HG03097 (cell line): ENCODE measurements around the gene MAMDC2.
A peak's percentile ranks its signal among the peaks of the same experiment; 100 is the strongest.
"Not testable (repeated sequence)": the region's sequence is repeated elsewhere in the genome, so short reads cannot be mapped to it uniquely, and the experiment has no call there.

Experiments
- ATAC-seq: cut with Tn5 transposase; IDR thresholded peaks from one replicate; pipeline ENCODE4 v1.9.1; 2021; ENCODE audit not compliant: unreplicated experiment, low FRiP score

Gene MAMDC2

DNA sequence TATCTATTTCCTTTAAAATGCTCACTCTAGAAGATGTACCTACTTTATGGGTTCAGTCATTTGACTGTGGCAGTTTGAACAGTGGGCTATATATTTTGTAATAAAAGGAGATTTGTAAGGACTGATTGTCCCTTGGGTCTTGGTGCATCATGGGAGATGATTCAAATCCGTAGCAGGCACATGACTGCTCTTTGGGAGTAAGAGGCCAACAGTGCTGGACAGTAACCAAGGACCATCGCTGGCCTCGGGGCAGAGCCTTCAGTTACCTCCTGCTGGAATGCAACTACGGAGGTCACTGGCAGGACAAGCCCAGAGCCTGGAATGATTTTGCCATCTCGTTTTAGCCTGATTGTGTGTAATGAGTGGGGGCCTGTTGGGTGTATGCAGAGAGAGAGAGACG is 7.0 kb upstream of the MAMDC2 start:
- ATAC-seq: no peak

DNA sequence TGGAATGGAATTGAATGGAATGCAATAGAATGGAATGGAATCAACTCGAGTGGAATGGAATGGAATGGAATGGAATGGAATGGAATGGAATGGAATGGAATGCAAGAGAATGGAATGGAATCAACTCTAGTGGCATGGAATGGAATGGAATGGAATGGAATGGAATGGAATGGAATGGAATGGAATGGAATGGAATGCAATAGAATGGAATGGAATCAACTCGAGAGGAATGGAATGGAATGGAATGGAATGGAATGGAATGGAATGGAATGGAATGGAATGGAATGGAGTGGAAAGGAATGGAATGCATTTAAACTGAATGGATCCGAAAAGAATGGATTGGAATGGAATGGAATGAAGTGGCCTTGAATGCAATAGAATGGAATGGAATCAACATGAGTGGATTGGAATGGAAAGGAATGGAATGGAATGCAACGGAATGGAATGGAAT is 5.5 kb upstream of the MAMDC2 start:
- ATAC-seq: not testable (repeated sequence)

DNA sequence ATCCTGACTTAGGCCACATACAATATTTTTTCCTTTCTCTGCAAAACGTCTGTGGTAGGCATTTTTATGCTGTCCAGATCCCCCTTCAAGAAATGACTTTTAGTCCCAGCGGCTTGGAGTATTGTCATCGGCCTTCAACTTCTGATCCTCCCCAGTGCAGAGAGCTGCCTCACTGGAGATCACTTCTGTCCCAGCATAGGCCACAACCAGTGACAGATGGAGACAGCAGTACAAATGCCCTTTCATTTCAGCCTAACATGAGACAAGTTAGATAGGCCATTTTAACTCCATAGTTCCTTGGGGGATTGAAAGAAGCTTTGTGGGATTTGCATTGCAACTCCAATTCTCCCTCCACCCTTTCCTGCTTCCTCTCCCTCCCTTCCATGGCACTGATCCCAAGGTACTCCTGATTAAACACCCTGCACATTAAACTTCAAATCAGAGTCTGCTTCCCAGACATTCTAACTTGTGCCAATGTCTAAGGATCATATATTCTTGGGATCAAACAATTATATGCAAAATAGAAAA is 3.2 kb upstream of the MAMDC2 start:
- no peak for ATAC-seq

DNA sequence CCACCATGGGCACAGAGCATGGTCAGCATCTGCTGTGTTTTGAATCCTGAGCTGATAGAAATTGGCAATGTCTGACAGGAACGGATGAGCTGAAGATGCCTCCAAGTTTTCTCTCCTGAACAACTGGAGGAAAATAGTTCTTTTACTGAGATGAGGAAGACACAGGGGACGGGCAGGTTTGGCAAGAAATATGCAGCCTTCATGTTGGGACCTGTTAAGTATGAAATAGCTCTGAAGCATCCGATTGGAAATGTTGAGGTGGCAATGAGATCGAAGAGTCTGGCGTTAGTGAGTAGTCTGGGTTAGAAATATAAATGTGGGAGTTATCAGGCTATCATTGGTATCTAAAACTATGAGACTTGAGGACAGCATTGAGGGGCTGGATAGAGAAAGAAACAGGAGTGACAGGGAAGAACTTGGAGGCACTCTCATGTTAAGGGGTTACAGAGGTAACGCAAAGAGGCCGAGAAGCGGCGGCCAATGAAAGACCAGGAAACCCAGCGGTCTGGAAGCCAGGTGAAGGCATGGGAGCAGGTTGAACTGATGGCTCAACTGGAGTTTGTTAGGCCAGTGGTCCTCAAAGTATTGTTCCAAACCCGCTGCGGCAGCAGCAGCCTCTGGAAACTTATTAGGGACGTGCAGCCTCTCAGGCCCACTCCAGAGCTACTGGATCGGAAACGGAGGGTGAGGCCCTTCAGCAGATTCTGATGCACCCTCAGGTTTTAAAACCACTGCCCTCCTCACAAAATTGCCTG is 1.0 kb upstream of the MAMDC2 start:
- no peak for ATAC-seq

DNA sequence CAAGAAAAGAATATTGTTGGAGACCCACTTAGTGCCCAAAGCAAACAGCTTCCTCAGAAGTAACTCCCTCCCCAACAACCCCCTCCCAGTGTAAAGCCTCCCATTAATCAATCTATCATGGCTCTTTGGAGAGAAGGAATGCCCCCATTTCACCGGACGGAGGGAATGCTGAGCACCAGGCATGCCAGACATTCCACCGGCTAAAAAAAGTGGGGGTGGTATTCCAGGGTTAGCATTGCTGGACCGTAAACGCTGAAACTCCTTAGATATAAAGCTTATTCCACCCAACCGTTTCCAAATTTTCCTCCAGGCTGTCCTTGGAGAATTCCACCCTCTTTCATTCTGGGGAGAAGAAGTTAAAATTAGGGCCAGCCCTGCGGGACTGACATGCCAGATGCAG is 363 bp upstream of the MAMDC2 start:
- no peak for ATAC-seq

DNA sequence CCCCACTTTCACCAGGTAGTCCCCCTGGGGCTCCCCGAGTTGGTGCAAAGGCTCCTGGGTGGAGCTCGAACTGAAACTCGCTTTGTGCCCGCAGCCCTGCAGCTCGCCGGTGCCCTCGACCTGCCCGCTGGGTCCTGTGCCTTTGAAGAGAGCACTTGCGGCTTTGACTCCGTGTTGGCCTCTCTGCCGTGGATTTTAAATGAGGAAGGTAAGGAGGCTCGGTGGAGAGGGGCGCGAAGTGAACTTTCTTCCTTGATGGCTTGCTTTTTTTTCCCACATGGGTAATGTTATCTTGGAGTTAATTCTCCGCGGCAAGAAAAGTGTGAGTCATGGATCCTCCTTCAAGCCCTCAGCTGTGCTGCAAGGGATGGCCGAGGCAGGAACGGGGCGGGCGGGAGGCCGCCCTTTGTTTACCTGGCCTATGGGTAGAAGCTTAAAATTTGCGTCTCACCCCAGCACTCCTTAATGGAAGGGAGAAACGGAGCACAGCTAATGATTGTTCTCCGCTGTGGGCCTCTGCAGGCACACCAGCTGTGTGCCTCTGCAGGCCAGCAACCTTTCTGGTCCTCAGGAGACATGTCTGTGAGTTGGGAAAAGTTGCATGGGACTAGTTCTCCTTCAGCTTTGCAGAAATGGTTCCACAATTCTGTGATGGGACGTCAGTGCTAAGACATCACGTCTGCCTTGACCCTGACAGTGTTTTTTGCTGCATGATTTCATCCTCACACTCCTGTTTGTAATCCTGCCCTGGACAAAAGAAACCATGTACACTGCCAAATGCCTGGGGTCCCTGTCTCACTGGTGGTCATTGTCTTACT is 1.1 kb downstream of the MAMDC2 start:
- ATAC-seq: no peak

DNA sequence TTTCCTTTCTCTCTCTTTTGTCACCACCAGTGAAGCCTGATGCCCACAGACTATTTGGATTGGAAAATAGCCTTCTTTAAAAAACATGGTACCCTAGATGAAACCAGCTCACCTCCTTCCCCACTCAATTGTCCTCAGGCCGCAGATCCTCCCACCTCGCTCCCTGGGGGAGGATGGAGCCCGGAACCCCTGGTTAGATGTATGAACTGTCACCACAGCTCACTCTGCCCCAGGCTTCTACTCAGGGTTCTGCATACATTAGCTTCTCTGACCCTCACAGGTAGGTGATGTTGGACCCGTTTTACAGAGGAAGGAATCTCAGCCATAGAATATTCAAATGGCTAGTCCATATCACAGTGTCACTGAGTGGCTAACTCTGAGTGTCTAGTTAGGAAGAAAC is 1.8 kb downstream of the MAMDC2 start:
- no peak for ATAC-seq

DNA sequence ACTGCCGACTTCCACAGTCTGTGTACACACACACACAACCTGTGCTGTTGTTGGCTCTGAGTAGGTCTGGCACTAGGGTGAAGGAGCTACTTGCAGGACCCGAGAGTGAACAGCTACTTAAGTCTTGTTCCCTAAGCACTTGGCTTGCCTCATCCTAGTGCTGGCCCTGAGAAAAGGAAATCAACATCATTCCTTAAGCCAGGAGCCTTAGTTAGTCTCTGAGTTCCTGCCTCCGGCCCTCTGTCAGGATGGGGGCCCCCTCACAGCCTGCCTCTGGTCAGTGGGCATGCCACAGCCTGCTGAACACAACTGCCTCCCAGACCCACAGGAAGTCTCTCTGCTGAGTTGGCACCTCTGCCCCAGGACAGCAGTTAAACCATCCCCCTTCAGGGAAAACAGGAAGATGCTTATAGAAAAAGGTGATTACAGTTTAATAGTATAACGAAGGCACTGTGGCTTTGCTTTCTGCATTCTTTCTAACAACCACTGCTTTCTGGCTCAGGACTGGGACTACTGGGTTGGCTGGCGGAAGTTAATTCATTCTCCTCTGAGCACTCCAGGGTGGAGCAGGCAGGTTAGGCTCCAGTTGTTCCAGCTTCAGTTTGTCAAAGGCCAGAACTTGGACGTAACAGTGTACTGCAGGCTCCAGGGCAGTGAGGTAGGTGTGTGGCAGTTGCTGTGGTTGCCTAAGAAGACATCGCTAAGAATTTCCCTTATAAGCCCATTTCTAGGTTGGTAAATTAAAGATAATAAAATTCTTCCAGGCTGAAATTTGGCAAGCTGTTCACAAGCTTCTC is 2.8 kb downstream of the MAMDC2 start:
- no peak for ATAC-seq

DNA sequence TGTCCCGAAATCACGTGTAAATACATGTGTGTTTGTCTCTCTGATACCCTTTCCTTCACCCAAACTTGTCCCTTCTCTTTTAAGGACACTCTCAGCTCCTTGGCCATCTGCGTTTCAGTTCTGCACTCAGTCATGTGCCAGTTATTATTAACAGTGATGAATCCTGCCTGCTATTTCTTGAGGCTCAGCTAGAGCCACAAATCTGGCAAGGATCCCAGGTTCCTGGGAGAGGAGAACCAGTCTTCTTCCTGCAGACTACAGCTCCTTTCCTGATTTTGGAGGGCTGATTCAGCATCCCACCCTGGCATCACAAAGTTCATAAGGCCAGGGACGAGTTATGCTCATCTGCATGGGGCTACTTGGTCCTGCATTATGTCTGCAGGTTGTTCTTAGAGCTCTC is 5.6 kb downstream of the MAMDC2 start:
- no peak for ATAC-seq

DNA sequence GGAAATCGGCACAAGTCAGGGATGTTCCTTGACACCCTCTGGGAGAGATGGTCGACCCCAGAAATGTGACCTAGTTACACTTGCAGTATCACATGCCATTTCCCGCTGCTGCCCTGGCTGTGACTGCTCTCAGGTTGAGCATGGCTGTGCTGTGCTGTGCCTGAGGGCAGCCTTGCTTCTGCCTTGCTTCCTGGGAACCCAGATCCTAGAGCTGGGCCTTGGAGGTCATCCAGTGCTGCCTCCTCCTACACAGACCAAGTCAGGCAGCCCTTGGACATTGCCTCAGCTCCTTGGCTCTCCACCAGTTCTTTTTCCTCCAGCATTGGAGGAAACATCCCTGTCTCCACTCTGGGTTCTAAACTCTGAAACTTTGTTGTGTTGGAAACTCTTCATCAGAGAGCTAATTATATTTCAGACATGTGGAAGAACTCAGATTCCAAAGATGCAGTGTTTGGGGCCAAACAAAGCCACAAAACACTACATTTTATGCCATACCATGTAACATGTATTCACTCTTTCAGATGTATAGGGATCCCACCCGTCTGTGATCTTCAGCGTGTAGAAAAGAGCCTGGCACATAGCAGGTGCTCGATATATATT is 6.1 kb downstream of the MAMDC2 start:
- ATAC-seq: no peak

DNA sequence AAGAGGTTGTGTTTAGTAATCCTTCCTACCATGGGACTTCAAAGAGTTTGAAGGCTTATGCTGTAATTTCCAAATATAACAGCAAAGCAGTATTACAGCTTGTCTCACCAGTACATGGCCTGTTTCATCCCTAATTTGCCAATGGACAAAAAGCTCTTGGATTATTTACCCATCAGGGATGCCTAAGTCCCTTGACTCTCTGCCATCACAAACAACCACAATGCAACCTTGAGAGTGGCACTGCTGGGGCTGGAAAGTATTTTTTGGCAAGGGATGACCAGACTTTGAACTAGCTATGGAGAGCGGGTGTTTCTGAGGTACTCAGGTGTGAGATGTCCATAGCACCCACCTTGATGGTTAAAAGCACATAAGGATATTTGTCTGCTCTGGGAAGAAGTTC is 9.1 kb downstream of the MAMDC2 start:
- ATAC-seq: no peak

DNA sequence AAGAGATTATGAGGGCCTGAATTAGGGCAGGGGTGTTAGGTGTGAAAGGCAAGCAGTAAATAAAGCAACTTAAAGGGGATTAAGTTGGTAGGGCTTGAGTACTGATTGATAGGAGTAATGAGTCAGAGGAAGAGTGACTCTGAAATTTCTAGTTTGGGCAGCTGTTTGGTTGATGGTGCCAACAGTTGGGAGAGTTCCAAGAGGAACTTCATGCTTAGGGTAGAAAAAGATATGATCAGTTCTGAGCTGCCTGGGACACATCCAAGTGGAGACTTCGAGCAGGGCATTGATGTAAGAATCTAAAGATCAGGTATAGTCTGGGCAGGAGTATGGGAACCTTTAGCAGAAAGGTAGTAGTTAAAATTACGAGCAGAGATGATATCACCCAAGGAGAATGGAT is 10.2 kb downstream of the MAMDC2 start:
- no peak for ATAC-seq

DNA sequence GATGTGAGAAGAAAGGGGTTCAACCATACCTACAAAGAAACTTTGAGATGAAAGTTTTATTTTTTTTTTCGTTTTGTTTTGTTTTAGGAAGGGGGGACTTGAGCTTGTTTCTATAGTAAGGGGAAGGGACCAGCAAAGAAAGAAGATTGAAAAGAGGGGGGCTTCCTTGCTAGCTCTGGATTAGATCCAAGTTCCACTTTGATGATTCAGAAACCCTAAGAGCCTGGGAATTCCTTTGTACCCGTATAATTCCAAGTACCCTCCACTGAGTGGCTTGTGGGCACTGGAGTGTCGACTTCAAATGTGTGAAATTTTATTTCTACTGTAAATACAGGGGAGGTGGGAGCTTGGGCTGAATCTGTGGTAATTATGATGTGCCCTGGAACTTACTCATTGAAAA is 10.9 kb downstream of the MAMDC2 start:
- ATAC-seq: no peak

DNA sequence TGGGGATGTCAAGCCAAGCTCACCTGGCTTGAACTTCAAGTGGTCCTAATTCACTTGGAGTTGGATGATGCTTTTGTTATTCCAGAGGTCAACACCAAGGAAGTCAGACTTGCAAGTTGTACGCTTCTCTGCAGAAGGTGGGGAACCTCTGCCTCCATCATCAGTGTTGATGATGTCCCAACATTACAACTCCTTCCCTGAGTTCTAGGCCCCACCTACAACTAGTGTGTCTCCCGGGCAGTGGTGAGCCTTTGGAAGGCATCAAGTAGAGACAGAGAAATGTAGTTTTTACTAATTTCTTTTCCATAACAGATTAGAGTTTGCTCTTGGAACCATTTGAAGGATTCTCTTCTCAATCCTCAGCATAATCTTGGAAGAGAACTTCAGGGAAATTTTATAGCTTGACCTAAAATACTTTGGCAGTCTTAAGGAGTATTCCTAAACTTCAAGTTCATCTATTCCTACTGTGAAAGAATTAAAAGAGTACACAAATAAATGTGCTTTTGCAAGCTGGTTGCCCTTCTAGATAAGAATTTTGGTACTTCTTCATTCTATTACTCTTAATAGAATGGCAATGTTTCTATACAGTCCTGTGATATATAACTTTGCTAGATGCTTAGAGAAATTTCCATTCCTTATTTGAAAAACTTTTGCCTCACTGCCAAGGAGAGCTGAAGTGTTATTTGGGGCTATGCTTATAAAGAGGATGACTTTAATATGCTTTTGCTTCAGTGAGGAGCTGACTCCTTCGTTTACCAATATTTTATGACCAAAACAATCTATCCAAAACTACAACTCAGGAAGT is 12.0 kb downstream of the MAMDC2 start:
- ATAC-seq: no peak

DNA sequence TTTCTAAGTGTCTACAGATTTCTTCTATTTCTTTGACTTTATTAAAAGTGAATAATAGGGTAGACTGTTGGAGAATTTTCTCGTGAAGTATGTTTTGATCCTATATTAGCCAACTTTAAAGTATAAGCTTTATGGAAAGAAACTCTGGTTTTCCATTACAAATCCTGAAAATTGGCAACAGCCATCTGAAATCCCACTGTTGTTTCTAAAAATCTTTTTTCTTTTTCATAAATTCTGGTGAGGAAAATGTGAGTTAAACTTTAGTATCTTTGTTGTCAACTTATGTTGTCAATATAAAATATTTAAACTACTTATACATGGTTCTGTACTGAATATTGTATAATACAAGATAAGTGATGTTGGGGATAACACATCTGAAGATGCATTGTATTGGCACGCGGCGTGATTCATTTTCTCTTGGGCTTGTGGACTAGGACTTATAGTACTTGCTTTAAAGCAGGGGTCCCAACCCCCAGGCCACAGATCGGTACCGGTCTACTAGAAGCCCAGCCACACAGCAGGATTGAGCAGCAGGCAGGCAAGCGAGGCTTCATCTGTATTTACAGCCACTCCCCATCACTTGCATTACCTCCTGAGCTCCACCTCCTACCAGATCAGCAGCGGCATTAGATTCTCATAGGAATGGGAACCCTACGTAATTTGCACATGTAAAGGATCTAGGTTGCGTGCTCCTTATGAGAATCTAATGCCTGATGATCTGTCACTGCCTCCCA is 12.7 kb downstream of the MAMDC2 start:
- ATAC-seq: no peak

DNA sequence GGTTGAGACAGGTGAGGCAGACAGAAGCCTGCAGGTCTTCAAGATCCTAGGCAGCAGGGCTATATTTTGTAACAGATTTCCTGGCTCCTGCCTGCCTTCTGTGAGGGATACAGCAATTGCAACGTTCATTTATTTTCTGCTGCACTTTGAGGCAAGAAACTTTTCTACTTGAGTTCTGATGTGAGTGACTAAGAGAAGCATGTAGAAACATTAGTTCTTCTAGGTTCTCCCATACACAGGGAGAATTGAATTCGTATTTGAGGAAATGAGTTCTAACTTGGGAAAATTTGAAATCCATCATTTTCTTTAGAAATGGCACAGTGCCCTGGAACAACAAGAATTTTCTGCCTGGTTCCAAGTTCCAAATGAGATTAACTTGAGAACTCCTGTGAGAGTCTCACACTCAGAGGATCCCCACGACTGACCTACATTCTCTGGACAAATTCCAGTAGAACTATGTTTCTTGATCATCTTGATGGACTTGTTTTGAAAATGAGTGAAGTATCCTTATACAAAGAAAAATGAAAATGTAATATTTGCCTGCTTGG is 15.0 kb downstream of the MAMDC2 start:
- no peak for ATAC-seq

DNA sequence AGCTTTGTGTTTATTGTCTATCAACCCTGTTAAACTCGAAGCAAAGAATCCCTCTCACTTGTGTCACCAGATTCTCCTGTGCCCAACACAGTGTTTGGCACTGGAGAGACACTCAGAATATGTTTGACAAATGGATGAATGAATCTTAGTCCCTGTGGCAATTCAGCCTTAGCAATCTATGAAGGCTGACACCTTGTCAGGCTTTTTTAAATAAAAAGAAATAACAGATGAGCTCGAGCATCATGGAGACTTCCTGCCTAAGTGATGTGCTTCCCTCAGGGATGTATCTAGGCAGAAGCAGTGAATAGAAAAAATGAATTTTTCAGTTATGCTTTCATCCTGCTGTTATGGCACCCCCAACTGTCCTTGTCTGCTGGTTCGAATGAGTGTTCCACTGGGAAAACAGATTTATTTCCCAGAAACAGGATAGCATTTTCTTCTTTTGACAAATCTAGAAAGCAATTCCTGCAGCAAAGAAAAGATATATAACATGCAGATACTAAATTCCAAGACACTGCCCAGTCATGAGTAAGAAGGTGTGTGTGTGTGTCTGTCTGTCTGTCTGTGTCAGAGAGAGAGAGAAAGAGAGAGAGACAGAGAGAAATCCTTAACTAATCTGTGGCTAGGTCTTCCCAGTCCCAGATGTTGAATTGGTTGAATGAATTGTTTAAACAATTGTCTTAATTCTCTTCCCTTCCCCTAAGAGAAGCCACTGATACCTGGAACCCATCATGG is 16.7 kb downstream of the MAMDC2 start:
- no peak for ATAC-seq

DNA sequence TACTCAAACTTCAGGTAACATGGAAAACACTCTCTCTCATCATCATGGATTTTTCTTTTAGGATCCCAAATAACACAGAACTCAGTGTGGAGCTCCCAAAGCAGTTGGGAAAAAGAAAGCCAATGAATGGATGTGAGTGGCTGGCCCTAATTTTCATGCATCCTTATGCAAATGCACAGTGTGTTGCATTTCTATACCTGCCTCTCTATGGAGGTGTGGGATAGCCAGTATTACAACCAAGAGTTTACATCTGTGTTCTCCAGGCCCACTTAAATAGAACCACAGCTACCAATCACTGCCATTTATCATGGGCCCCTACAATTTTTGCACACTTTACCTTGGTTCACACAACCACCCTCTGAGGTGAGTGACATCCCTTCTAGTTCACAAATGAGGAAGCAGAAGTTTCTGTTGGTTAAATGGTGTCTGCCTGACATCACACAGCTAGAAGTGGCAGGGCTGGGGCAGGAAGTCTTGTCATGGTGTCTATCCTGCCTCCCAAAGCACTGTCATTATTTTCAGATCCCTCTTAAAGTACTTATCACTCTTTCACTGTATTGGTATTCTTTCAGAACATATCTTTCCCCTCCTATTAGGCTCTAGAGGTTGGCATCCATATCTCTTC is 17.3 kb downstream of the MAMDC2 start:
- peak; percentile 99 for ATAC-seq
